Upper lobe of left lung (tissue), 6 donors: ENCODE data around the gene CD300LF. TPM values are rescaled to one million over a fixed set of nuclear protein-coding genes. Genes with fewer than 3 reads are reported as not detected.

ENCODE experiments used
- ATAC-seq, 2 donors: fragments of 200-7000 bp; cut with Tn5 transposase; one replicate each; pipeline ENCODE4 v1.9.1; 2022; ENCODE audit warnings: mild to moderate bottlenecking in 2 of 2, moderate library complexity in 2 of 2; ENCODE audit not compliant: low FRiP score in 2 of 2
- DNase-seq, 2 donors: peaks; one replicate each; pipeline ENCODE4 v3.0.0-alpha.2; 2019 to 2020
- H3K27ac ChIP-seq, 4 donors: fragments of 200-600 bp; sonication (generic); one replicate each; pipeline ENCODE4 v1.5.1; 2016 to 2019
- H3K27me3 ChIP-seq, 4 donors: fragments of 200-600 bp; sonication (generic); one replicate each; pipeline ENCODE4 v1.5.1; 2017 to 2019
- H3K36me3 ChIP-seq, 4 donors: fragments of 200-600 bp; sonication (generic); one replicate each; pipeline ENCODE4 v1.5.1; 2016 to 2019
- H3K4me1 ChIP-seq, 4 donors: fragments of 200-600 bp; sonication (generic); one replicate each; pipeline ENCODE4 v1.5.1; 2018 to 2019
- H3K4me3 ChIP-seq, 4 donors: fragments of 200-600 bp; sonication (generic); one replicate each; pipeline ENCODE4 v1.5.1; 2017 to 2019; ENCODE audit warnings: mild to moderate bottlenecking in 2 of 4, moderate library complexity in 1 of 4
- H3K9me3 ChIP-seq, 4 donors: fragments of 200-600 bp; sonication (generic); one replicate each; pipeline ENCODE4 v1.5.1; 2018 to 2019
- EP300 ChIP-seq, 4 donors: sonication (generic); formaldehyde crosslinking; IDR thresholded peaks; one replicate each; pipeline ENCODE4 v1.5.1; 2017; ENCODE audit warnings: antibody characterized with exemption in 4 of 4, control low read depth in 2 of 4
- POLR2A ChIP-seq, 4 donors: fragments of 450-650 bp; IDR thresholded peaks; one replicate each; pipeline ENCODE4 v1.5.1; 2016 to 2017; ENCODE audit warnings: antibody characterized with exemption in 4 of 4, mild to moderate bottlenecking in 2 of 4
- POLR2AphosphoS5 ChIP-seq, 2 donors: sonication (generic); formaldehyde crosslinking; IDR thresholded peaks; one replicate each; pipeline ENCODE4 v1.5.1; 2017; ENCODE audit warnings: antibody characterized with exemption in 2 of 2
- WGBS, 2 donors: methylation state at CpG; one replicate each; pipeline ENCODE4 v1.1.5; 2017 to 2018; 5-methylcytosine and 5-hydroxymethylcytosine counted together
- total RNA-seq, 6 donors: library from RNA; depleted of rRNA in 4 of 6; stranded (reverse); fragments of >200 nt in 4 of 6; gene quantifications; one replicate each; pipeline versions ENCODE4 v1.1.0 to v1.2.1, GENCODE V29; 2016 to 2021
- TF ChIP-seq, protein P1 (sequence below), 6 experiments: fragments of 450-650 bp in 4 of 6; fragments of 200-600 bp in 2 of 6; sonication (generic) in 2 of 6; IDR thresholded peaks; one replicate each; pipeline ENCODE4 v1.5.1; 2016 to 2019; ENCODE audit warnings: antibody characterized with exemption in 6 of 6
- donor health status: DM: no; HTN: no; CAD: no; lungs with moderate emphysema.
- donor health status: DM: no; HTN: yes; CAD: no; lungs with severe emphysema.

Gene CD300LF
- total RNA-seq, 6 donors from 2014 or later: 14.5 to 70.2 (median 33.4) TPM

GRCh38 chr17:74759941-74760340, 47.2 kb upstream of the CD300LF start:
- Histone ChIP-seq H3K27ac (peak overlapping the region; percentile 12 to 69 (median 42)), H3K4me3 (no peak overlapping the region), H3K27me3 (no peaks in the 10 kb centered on the region), H3K36me3 (peaks cover 0 to 6% (median 2%) of the 10 kb centered on the region in 4 donors), H3K4me1 (peaks cover 46 to 78% (median 55%) of the 10 kb centered on the region in 4 donors), H3K9me3 (no peaks in the 10 kb centered on the region)
- TF ChIP-seq POLR2AphosphoS5 (IDR thresholded peaks at IDR 0.05) (no peak), POLR2A (IDR thresholded peaks at IDR 0.05) (no peak), EP300 (IDR thresholded peaks at IDR 0.05) (no peak)
- TF ChIP-seq, protein P1, sequence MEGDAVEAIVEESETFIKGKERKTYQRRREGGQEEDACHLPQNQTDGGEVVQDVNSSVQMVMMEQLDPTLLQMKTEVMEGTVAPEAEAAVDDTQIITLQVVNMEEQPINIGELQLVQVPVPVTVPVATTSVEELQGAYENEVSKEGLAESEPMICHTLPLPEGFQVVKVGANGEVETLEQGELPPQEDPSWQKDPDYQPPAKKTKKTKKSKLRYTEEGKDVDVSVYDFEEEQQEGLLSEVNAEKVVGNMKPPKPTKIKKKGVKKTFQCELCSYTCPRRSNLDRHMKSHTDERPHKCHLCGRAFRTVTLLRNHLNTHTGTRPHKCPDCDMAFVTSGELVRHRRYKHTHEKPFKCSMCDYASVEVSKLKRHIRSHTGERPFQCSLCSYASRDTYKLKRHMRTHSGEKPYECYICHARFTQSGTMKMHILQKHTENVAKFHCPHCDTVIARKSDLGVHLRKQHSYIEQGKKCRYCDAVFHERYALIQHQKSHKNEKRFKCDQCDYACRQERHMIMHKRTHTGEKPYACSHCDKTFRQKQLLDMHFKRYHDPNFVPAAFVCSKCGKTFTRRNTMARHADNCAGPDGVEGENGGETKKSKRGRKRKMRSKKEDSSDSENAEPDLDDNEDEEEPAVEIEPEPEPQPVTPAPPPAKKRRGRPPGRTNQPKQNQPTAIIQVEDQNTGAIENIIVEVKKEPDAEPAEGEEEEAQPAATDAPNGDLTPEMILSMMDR (IDR thresholded peaks at IDR 0.05): no peak
- peak in 1 of 2 donors; percentile 63 for DNase-seq
- 57 to 76% methylated on average over 6 to 10 of the region's 10 CpGs for WGBS, 2 donors
- no peak for ATAC-seq

DNA sequence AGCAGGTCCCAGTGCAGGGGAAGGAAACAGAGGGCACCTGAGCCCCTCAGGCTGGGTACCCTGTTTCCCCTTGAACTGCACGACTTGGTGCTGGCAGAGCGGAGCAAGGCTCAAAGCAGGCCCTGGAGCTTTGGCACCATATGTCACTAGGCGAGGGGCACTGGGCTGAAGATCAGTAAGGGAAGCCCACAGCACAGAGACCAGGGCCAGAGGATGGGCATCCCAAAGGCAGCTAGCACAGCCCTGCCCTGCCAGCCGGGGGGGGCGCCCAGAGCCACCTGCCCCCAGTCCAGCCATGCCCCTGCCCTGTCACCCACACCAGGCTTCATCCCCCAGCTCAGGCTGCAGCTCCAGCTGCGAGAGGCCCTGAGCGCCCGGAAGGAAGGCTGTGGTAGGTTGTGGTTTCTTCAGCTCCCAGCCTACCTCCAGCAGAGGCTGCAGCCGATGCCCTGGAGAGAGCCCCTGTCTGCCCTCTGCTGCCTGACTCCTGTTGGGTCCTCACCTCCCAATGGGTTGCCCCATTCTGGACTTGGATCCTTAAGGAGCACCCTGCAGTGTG, 46.6 kb upstream of the CD300LF start:
- ATAC-seq: peak in 1 of 2 donors; percentile 4
- WGBS, 2 donors: 37 to 70% methylated on average over 2 to 7 of the region's 9 CpGs

GRCh38 chr17:74758848-74759168, 46.1 kb upstream of the CD300LF start:
- no peaks in the 10 kb centered on the region for H3K9me3 ChIP-seq
- peak overlapping the region in 1 of 4 donors; percentile 1 for H3K4me3 ChIP-seq
- ATAC-seq: peak in 1 of 2 donors; percentile 46
- peak overlapping the region in 3 of 4 donors; percentile 62 to 69 (median 63) for H3K27ac ChIP-seq
- TF ChIP-seq POLR2A (IDR thresholded peaks at IDR 0.05) (no peak), EP300 (IDR thresholded peaks at IDR 0.05) (no peak), POLR2AphosphoS5 (IDR thresholded peaks at IDR 0.05) (no peak)
- TF ChIP-seq, protein P1 (IDR thresholded peaks at IDR 0.05): no peak
- H3K27me3 ChIP-seq: no peaks in the 10 kb centered on the region
- H3K4me1 ChIP-seq: peaks cover 46 to 78% (median 55%) of the 10 kb centered on the region in 4 donors
- no peak for DNase-seq
- WGBS, 2 donors: 42% methylated on average over 2 of the region's 2 CpGs; no CpG with 5 or more reads in 1 of the 2 donors
- no peaks in the 10 kb centered on the region for H3K36me3 ChIP-seq

More for the DNA sequence above, 46.6 kb upstream of the CD300LF start:
- peak overlapping the region in 3 of 4 donors; percentile 62 to 69 (median 63) for H3K27ac ChIP-seq
- no peaks in the 10 kb centered on the region for H3K9me3 ChIP-seq
- DNase-seq: peak in 1 of 2 donors; percentile 79
- peaks cover 0 to 2% (median 0%) of the 10 kb centered on the region in 4 donors for H3K36me3 ChIP-seq
- H3K4me3 ChIP-seq: peak overlapping the region in 1 of 4 donors; percentile 1
- TF ChIP-seq, protein P1 (IDR thresholded peaks at IDR 0.05): peak in 2 of 6 experiments; percentile 6 to 12
- TF ChIP-seq POLR2AphosphoS5 (IDR thresholded peaks at IDR 0.05) (no peak), POLR2A (IDR thresholded peaks at IDR 0.05) (no peak)
- H3K4me1 ChIP-seq: peaks cover 46 to 78% (median 55%) of the 10 kb centered on the region in 4 donors
- no peaks in the 10 kb centered on the region for H3K27me3 ChIP-seq

DNA sequence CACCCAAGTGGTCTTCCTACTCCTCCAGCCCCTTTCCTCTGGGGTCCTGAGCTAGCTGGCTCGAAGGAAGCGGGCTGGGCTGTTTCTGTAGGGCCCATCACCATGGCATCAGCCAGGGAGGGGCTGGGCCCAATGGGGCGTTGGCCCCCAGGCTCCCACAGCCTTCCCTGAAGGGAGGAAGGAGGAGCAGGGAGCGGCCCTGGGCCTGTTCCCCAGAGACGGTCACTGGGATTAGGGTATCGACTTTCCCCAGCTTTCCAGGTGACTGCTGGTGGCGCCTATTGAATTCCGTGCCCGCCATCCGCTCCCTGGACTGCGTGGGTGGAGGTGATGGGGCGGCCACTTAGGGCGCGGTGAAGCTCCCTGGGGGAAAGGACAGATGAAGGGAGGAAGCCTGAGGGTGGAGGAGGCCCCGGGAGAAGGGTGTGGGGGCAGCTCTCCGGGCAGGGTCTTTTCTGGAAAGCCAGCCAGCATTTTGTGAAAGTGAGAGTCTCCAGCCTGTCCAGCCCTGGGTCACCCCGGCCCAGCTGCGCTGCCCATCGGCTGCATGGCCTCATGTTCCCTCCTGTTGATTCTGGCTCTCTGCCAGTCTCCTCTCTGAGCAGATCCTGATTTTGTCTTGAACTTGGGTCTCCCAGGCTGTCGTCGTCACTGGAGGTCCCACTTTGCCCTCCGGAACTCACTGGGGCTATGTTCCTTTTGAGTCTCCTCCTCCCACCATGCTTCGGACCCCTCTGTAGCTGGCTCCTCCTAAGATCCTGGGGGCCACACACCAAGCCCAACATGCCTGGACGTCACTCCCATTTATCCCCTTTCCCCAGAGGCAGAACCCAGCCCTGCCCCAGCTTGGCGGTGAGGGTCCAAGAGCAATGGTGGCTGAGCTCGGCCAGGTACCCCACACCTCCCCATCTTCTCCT, 45.5 kb upstream of the CD300LF start:
- ATAC-seq (peak in 1 of 2 donors; percentile 38), DNase-seq (peak in 1 of 2 donors; percentile 65)
- H3K27me3 ChIP-seq: no peaks in the 10 kb centered on the region
- TF ChIP-seq POLR2AphosphoS5 (IDR thresholded peaks at IDR 0.05): no peak
- TF ChIP-seq POLR2A (IDR thresholded peaks at IDR 0.05): no peak
- no peak for TF ChIP-seq EP300 (IDR thresholded peaks at IDR 0.05)
- TF ChIP-seq, protein P1 (IDR thresholded peaks at IDR 0.05): no peak
- peaks cover 46 to 75% (median 52%) of the 10 kb centered on the region in 4 donors for H3K4me1 ChIP-seq
- peak overlapping the region; percentile 24 to 69 (median 62) for H3K27ac ChIP-seq
- 62 to 72% methylated on average over 19 to 25 of the region's 26 CpGs for WGBS, 2 donors
- no peaks in the 10 kb centered on the region for H3K36me3 ChIP-seq
- H3K4me3 ChIP-seq: peak overlapping the region in 1 of 4 donors; percentile 1
- no peaks in the 10 kb centered on the region for H3K9me3 ChIP-seq
